Measurements from ENCODE around the gene RNF11.

The RNF11 gene

GRCh38 chr1:51252366-51252765 lies 16.3 kb downstream of the RNF11 start:
- H3K27ac ChIP-seq = no peak overlapping the region
- TF ChIP-seq CTCF (conservative IDR thresholded peaks at IDR 0.05) = no peak

GRCh38 chr1:51253691-51254090 lies 17.6 kb downstream of the RNF11 start:
- no peak for TF ChIP-seq CTCF (conservative IDR thresholded peaks at IDR 0.05)
- H3K27ac ChIP-seq = no peak overlapping the region

GRCh38 chr1:51255331-51255730 lies 19.3 kb downstream of the RNF11 start:
- TF ChIP-seq CTCF (conservative IDR thresholded peaks at IDR 0.05) = no peak
- no peak overlapping the region for H3K27ac ChIP-seq

- H3K27ac ChIP-seq = no peak overlapping the region
- TF ChIP-seq CTCF (conservative IDR thresholded peaks at IDR 0.05) = no peak
Measured at GRCh38 chr1:51263147-51263877, 27.2 kb downstream of the RNF11 start.

- TF ChIP-seq CTCF (conservative IDR thresholded peaks at IDR 0.05) = no peak
- H3K27ac ChIP-seq = no peak overlapping the region
Measured at GRCh38 chr1:51264451-51264850, 28.4 kb downstream of the RNF11 start.

- no peak overlapping the region for H3K27ac ChIP-seq
- no peak for TF ChIP-seq CTCF (conservative IDR thresholded peaks at IDR 0.05)
Measured at GRCh38 chr1:51265618-51266017, 29.5 kb downstream of the RNF11 start.

- TF ChIP-seq CTCF (conservative IDR thresholded peaks at IDR 0.05) = no peak
- no peak overlapping the region for H3K27ac ChIP-seq
Measured at GRCh38 chr1:51266181-51266580, 30.1 kb downstream of the RNF11 start.
